Hepatocyte (in vitro differentiated cells): ENCODE measurements around the gene TCN1.

Experiments
- CTCF ChIP-seq: fragments of 200-600 bp; sonication (generic); IDR thresholded peaks from 2 replicates; pipeline ENCODE4 v1.5.1; 2016; ENCODE audit warnings: antibody characterized with exemption, mild to moderate bottlenecking; ENCODE audit not compliant: poor library complexity
- EZH2 ChIP-seq: fragments of 200-600 bp; sonication (generic); IDR thresholded peaks from 2 replicates; pipeline ENCODE4 v1.6.1; 2016; ENCODE audit warnings: antibody characterized with exemption, mild to moderate bottlenecking, borderline replicate concordance
- EZH2phosphoT487 ChIP-seq: fragments of 200-600 bp; sonication (generic); IDR thresholded peaks from one replicate; pipeline ENCODE4 v1.6.1; 2018; ENCODE audit warnings: antibody characterized with exemption, mild to moderate bottlenecking, low read depth, moderate library complexity; ENCODE audit not compliant: unreplicated experiment, severe bottlenecking

GRCh38 chr11:59857439-59858434 is 8.6 kb downstream of the TCN1 start:
- TF ChIP-seq CTCF: no peak
- TF ChIP-seq EZH2phosphoT487: no peak
- TF ChIP-seq EZH2: no peak
